Measurements from ENCODE around the gene RPH3AL. TPM values are rescaled to one million over a fixed set of nuclear protein-coding genes. Genes with fewer than 3 reads are reported as not detected.
"Not testable (repeated sequence)": the region's sequence is repeated elsewhere in the genome, so short reads cannot be mapped to it uniquely, and the experiment has no call there.

The RPH3AL gene
- total RNA-seq, 2 donors from 2014 or later, result 1.3 to 3.5 TPM

DNA sequence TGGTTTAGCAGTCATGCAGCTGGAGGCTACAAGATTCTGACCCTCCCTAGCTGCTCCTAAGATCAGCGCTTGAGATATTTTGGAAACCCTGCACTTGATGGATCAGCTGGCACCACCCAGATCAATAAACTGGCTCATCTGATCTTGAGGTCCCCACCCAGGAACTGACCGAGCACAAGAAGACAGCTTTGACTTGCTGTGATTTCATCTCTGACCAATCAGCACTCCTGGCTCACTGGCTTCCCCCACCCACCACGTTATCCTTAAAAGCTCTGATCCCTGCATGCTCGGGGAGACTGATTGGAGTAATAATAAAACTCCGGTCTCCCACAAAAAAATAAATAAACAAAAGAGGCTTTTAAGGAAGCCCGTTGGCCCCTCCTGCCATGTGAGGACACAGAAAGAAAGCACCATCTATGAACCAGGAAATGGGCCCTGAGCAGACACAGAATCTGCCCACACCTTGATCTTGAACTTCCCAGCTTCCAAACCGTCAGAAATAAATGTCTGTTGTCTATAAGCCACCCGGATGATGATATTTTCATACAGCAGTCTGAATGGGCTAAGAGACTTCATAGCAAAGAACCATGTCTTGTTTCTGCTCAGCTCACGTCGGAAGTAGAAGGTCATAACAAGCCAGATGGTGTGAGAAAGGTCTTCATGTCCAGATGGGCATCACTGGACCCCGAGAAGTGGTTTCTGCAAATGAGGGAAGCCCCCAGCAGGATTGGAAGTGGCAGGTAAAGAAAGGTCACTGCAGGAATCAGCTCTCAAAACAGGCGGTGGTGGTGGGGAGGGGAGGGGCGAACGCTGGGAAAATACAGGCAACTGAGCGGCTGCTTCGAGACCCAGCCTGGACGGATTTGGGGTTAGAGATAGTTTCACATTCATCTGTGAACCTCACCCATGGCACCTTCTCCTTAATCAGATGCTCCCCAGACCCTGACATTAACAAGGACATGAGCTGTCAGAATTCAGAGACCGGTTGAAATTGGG, 19.8 kb upstream of the RPH3AL start:
- Mint-ChIP-seq H3K27ac (no peak overlapping the region), H3K36me3 (ENCODE audit: low read depth) (no peaks in the 10 kb centered on the region), H3K4me3 (peak overlapping the region; percentile 9), H3K27me3 (peaks cover 6% of the 10 kb centered on the region), H3K4me1 (peaks cover 5% of the 10 kb centered on the region)
- no peaks in the 10 kb centered on the region for H3K9me3 ChIP-seq (ENCODE audit: control insufficient read depth, low read length, poor library complexity, severe bottlenecking)
- ATAC-seq (no peak), DNase-seq (no peak)

DNA sequence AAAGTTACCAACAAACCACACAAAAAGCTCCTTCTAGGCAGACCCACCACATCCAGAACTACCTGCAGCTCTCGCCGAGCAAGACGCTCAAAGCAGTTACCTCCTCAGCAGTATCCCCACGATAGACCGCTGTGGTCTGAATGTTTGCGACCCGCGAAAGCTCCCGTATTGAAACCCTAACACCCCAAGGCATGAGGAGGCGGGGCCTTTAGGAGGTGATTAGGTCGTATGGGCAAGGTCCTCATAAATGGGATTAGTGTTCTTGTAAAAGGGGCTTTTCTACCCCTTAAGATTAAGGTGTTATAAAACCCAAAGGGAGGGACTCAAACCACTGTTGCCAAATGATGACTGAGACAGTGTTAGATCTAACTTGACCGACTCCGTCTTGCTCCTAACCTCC, 19.0 kb upstream of the RPH3AL start:
- DNase-seq, result no peak
- Mint-ChIP-seq H3K36me3 (ENCODE audit: low read depth) (no peaks in the 10 kb centered on the region), H3K4me1 (peaks cover 9% of the 10 kb centered on the region), H3K27ac (no peak overlapping the region), H3K4me3 (no peak overlapping the region), H3K27me3 (peaks cover 6% of the 10 kb centered on the region)
- no peaks in the 10 kb centered on the region for H3K9me3 ChIP-seq (ENCODE audit: control insufficient read depth, low read length, poor library complexity, severe bottlenecking)
- ATAC-seq, result no peak

DNA sequence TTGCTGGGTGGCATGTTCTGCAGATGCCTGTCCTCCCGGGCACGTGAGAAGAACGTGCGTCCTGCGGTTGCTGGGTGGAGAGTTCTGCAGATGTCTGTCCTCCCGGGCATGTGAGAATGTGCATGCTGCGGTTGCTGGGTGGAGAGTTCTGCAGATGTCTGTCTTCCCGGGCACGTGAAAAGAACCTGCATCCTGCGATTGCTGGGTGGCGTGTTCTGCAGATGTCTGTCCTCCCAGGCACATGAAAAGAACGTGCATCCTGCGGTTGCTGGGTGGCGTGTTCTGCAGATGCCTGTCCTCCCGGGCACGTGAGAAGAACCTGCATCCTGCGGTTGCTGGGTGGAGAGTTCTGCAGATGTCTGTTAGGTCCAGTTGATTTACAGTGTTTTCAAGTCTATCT, 15.0 kb upstream of the RPH3AL start:
- H3K9me3 ChIP-seq (ENCODE audit: control insufficient read depth, low read length, poor library complexity, severe bottlenecking); DNase-seq; H3K4me3 Mint-ChIP-seq; ATAC-seq; H3K27me3 Mint-ChIP-seq; H3K27ac Mint-ChIP-seq; H3K36me3 Mint-ChIP-seq (ENCODE audit: low read depth): not testable (repeated sequence)
- peaks cover 15% of the 10 kb centered on the region for H3K4me1 Mint-ChIP-seq

DNA sequence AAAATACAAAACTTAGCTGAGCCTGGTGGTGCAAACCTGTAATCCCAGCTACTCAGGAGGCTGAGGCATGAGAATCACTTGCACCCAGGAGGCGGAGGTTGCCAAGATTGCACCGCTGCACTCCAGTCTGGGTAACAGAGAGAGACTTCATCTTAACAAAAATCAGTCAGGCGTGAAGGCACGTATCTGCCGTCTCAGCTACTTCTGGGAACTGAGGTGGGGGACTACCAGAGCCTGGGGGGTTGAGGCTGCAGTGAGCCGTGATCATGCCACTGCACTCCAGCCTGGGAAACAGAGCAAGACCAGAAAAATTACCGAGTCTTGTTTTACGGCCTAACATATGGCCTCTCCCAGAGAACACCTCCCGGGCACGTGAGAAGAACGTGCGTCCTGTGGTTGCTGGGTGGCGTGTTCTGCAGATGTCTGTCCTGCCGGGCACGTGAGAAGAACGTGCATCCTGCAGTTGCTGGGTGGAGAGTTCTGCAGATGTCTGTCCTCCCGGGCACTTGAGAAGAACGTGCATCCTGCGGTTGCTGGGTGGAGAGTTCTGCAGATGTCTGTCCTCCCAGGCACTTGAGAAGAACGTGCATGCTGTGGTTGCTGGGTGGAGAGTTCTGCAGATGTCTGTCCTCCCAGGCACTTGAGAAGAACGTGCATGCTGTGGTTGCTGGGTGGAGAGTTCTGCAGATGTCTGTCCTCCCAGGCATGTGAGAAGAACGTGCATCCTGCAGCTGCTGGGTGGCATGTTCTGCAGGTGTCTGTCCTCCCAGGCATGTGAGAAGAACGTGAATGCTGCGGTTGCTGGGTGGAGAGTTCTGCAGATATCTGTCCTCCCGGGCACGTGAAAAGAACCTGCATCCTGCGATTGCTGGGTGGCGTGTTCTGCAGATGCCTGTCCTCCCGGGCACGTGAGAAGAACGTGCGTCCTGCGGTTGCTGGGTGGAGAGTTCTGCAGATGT, 14.3 kb upstream of the RPH3AL start:
- not testable (repeated sequence) for DNase-seq; H3K9me3 ChIP-seq (ENCODE audit: control insufficient read depth, low read length, poor library complexity, severe bottlenecking); H3K4me3 Mint-ChIP-seq; ATAC-seq; H3K27me3 Mint-ChIP-seq; H3K27ac Mint-ChIP-seq; H3K36me3 Mint-ChIP-seq (ENCODE audit: low read depth)
- H3K4me1 Mint-ChIP-seq, result peaks cover 11% of the 10 kb centered on the region

DNA sequence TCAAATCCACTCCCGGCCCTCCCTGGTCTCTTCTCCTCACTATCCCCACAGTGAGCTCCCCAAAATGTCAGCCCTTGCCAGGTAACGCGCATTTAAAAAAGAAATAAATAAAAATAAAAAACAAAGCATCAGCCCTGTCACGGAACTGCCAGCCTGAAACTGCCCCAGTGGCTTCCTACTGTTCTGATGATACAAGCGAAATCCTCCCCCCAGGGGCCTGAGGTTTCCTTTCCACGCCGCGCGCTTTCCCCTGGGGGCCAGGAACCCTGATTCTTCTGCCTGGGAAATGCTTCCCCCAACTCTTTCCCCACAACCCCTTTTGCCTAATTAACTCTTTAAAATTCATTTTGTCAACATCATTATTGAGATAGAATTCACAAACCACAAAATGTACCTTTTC, 12.2 kb upstream of the RPH3AL start:
- DNase-seq, result no peak
- Mint-ChIP-seq H3K27me3 (no peaks in the 10 kb centered on the region), H3K4me3 (no peak overlapping the region), H3K36me3 (ENCODE audit: low read depth) (no peaks in the 10 kb centered on the region), H3K4me1 (peaks cover 11% of the 10 kb centered on the region), H3K27ac (no peak overlapping the region)
- no peaks in the 10 kb centered on the region for H3K9me3 ChIP-seq (ENCODE audit: control insufficient read depth, low read length, poor library complexity, severe bottlenecking)
- no peak for ATAC-seq

DNA sequence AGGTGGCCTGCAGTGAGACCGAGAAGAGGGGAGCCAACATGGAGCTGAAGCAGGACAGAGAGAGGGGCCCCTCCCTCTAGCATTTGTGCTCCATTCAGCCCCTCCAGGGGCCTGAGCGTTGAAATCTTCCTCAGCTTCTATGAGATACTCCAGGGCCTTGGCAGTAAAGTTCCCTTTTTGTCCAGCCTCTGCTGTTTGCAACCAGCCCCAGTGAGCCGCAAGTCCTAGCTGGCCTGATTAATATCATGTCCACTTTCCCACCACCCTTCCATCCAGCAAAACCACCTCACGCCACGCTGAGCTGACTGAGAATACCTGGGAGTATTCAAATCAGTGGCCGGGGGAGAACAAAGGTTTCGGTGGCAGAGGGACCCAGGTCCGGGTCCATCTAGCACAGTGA, 11.7 kb upstream of the RPH3AL start:
- Mint-ChIP-seq H3K4me3 (no peak overlapping the region), H3K27ac (no peak overlapping the region), H3K36me3 (ENCODE audit: low read depth) (no peaks in the 10 kb centered on the region), H3K27me3 (no peaks in the 10 kb centered on the region), H3K4me1 (peaks cover 11% of the 10 kb centered on the region)
- no peaks in the 10 kb centered on the region for H3K9me3 ChIP-seq (ENCODE audit: control insufficient read depth, low read length, poor library complexity, severe bottlenecking)
- ATAC-seq (no peak), DNase-seq (no peak)

DNA sequence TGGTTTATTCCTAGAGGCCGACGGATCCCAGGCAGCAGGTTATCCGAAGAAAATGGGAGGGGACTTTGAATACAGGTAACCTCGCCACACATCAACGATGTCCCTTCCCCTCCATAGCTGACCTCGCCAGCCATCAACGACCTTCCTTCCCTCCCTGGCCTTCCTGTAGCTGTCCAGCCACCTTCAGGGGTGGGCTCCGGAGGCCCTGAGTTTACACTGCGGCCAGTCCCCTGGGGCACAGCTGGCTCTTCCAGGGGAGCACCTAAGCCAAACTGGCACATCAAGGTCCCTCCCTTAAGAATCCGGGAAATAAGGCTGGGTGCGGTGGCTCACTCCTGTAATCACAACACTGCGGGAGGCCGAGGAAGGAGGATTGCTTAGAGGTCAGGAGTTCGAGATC, 10.1 kb upstream of the RPH3AL start:
- no peak for DNase-seq
- no peak for ATAC-seq
- H3K4me3 Mint-ChIP-seq, result no peak overlapping the region
- H3K27me3 Mint-ChIP-seq, result no peaks in the 10 kb centered on the region
- H3K4me1 Mint-ChIP-seq, result peaks cover 15% of the 10 kb centered on the region
- H3K36me3 Mint-ChIP-seq (ENCODE audit: low read depth), result no peaks in the 10 kb centered on the region
- H3K27ac Mint-ChIP-seq, result peak overlapping the region; percentile 16
- no peaks in the 10 kb centered on the region for H3K9me3 ChIP-seq (ENCODE audit: control insufficient read depth, low read length, poor library complexity, severe bottlenecking)

DNA sequence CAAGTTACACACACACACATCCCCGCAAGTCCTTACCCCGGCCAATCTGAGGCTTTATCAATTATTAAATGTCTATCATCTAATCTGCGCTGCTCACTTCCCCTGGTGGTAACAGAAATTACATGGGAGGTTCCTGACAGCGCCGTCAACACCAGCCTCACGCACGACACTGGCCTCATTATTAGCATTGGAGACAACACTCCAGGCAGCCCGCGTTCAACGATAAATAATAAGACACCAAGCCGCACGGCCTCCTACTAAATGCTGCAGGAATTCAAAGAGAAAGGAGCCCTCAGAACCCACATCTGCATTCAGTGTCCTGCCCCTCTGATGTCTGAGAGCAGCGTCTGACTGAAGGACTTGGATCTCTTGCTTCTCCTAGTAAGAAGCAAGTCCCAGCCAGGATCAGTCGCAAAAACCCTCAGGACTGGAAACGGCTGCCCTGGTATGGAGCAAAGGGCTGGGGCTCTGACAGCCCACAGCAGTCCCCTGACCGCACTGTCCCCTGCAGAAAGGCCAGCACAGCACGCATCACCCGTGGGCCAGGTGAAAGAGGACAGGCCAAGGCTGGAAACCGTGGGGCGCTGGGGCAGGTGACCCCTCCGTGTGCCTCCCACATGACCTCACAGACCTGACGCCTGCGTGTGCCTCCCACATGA, 7.6 kb upstream of the RPH3AL start:
- H3K9me3 ChIP-seq (ENCODE audit: control insufficient read depth, low read length, poor library complexity, severe bottlenecking), result no peaks in the 10 kb centered on the region
- no peak for ATAC-seq
- H3K36me3 Mint-ChIP-seq (ENCODE audit: low read depth), result no peaks in the 10 kb centered on the region
- no peaks in the 10 kb centered on the region for H3K27me3 Mint-ChIP-seq
- H3K27ac Mint-ChIP-seq, result no peak overlapping the region
- H3K4me1 Mint-ChIP-seq, result peaks cover 10% of the 10 kb centered on the region
- H3K4me3 Mint-ChIP-seq, result no peak overlapping the region
- no peak for DNase-seq

DNA sequence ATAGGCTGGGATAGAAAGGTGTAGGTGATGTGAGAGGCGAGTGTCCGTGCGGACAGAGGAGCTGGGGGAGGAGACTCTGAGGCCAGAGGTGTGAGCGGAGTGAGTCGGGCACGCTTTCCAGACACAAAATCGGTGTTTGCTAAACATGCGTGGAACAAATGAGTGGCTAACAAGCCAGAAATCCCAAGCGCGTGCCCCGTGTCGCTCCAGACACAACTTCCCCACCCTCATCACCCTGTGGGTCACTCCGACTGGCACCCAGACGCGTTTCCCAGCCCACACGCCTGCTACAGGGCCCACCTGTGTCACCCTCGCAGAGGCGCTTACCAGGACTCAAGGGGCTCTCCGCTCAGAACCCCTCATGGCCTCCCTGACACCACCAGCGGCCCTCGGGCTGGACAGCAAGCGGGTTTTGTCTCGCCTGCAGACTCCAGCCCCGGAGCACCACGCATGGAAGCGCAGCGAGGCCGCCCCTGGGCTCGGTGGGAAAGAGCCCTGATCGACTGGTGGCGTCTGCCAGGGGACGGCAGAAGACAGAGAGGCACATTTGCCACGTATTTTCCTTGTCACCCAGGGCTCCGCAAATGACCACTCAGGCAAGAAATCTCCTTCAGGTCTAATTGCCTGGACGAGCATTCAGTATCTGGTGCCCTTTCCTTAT, 6.0 kb upstream of the RPH3AL start:
- no peak overlapping the region for H3K4me3 Mint-ChIP-seq
- DNase-seq (no peak), ATAC-seq (no peak)
- no peaks in the 10 kb centered on the region for H3K36me3 Mint-ChIP-seq (ENCODE audit: low read depth)
- peaks cover 4% of the 10 kb centered on the region for H3K4me1 Mint-ChIP-seq
- H3K27me3 Mint-ChIP-seq, result no peaks in the 10 kb centered on the region
- no peak overlapping the region for H3K27ac Mint-ChIP-seq
- H3K9me3 ChIP-seq (ENCODE audit: control insufficient read depth, low read length, poor library complexity, severe bottlenecking), result no peaks in the 10 kb centered on the region

DNA sequence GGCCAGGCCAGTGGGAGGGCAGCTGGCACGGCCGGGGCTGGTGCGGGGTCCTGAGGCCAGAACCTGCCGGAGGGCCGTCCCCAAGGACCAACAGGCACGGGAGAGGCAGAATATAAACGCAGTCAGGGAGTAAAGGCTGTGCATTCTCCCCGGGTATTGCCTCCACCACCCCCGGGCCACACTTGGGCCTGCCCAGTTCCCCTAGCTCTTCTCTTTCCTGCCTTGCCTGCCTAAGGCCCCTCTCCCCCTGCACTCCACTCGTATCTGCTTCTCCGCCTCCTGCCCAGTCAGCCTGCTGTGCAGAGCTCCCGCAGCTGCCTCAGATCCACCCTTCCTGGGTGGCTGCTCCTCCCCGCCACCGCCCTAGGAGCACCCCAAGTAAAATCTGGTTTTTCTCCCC, 5.0 kb upstream of the RPH3AL start:
- H3K36me3 Mint-ChIP-seq (ENCODE audit: low read depth), result no peaks in the 10 kb centered on the region
- no peak overlapping the region for H3K27ac Mint-ChIP-seq

DNA sequence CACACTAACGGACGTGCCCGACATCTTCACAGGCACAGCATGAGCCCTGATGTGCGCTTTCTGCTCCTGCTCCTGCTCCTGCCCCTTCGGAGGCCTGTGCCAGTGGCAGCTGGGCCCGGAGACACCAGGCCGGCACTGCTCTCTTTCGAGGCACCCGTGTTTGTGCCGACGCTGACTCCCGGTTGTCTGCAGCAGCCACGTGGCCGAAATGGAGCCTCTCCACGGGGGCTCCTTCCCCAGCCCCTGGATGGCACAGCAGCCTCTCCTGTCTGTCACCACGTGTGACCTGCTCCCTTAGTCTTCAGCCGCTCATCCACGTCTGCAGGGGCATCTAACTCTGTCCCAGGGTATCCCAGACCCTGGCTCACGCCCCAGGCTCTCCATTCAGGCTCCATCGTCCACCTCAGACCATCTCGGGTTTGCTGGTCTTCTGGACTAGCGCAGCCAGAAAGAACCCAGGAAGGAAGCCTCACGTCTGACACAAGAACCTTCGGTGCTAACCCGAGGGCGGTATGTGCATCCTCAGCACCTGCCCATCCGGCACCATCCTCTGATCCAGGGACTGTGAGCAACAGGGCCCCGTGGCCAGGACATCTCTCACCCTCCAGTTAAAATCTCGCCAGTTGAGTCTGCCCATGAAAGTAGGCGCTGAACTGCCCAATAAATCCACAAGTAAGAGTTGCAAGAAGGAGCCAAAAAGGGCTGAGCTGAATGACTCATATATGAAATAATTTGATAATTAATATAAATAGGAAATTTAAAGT, 4.2 kb upstream of the RPH3AL start:
- H3K9me3 ChIP-seq (ENCODE audit: control insufficient read depth, low read length, poor library complexity, severe bottlenecking), result no peaks in the 10 kb centered on the region
- no peak overlapping the region for H3K27ac Mint-ChIP-seq
- ATAC-seq, result no peak
- H3K27me3 Mint-ChIP-seq, result no peaks in the 10 kb centered on the region
- H3K4me3 Mint-ChIP-seq, result no peak overlapping the region
- no peaks in the 10 kb centered on the region for H3K36me3 Mint-ChIP-seq (ENCODE audit: low read depth)
- H3K4me1 Mint-ChIP-seq, result peaks cover 4% of the 10 kb centered on the region
- DNase-seq, result no peak

More for the DNA sequence above, 5.0 kb upstream of the RPH3AL start:
- no peaks in the 10 kb centered on the region for H3K27me3 Mint-ChIP-seq
- no peak for ATAC-seq
- DNase-seq, result no peak
- H3K4me3 Mint-ChIP-seq, result no peak overlapping the region
- no peaks in the 10 kb centered on the region for H3K9me3 ChIP-seq (ENCODE audit: control insufficient read depth, low read length, poor library complexity, severe bottlenecking)
- peaks cover 4% of the 10 kb centered on the region for H3K4me1 Mint-ChIP-seq

Data from T-helper 17 cell (primary cell).